Activated CD8-positive, alpha-beta memory T cell treated with anti-CD3 and anti-CD28 coated beads for 48 hours (primary cell): ENCODE results near the gene C14orf93.
A peak's percentile ranks its signal among the peaks of the same experiment; 100 is the strongest.

Source experiments
- DNase-seq, 3 experiments: peaks; one replicate each; pipeline ENCODE4 v3.0.0-alpha.2; 2020; ENCODE audit warnings: low read depth in 2 of 3, low spot score in 2 of 3

Gene C14orf93

GRCh38 chr14:23047034-23047634 is 37.2 kb upstream of the C14orf93 start:
- DNase-seq, result no peak

DNA sequence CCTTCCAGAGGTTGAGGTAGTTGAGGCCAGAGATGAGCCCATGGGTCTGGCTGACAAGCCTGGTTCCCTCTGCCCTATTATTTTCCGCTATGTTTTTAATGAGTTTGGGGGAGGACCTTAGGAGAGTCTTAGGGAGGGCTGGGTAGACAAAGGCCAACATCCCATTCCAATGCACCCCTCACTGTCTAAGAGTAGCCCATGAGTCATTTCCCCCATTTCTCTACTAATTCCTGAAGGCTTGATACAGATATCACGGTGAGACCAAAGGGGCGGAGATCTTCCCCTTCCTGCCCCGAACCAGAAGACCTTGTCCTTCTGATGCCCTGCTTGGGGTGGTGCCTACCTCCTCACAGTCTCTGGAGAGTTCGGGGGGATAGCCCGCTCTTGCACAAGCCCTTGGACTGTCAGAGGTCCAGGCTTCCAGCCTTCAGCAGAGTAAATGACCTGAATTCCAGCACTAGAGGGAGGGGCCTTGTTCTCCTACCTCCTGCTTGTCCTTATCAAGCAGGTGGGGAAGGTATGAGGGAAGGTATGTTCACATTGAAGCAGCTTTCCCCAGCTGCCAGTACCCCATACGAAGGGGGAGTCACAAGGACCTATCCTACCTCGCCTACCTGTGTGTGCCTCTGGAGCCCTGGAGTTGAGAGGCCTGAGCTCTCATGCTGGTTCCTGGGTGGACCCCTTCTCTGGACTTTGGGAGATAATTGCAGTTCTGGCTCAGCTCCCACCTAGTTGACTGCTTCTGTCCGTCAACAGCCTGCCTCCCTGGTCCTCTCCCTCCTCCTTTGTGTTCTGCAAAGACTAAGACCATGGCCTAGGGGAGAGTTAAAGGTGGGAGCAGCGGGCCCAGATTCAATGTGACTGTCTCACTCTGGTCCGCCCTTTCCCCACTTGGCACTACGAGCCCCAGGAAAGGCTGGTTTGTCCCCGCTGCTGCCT is 35.7 kb upstream of the C14orf93 start:
- DNase-seq, result no peak

DNA sequence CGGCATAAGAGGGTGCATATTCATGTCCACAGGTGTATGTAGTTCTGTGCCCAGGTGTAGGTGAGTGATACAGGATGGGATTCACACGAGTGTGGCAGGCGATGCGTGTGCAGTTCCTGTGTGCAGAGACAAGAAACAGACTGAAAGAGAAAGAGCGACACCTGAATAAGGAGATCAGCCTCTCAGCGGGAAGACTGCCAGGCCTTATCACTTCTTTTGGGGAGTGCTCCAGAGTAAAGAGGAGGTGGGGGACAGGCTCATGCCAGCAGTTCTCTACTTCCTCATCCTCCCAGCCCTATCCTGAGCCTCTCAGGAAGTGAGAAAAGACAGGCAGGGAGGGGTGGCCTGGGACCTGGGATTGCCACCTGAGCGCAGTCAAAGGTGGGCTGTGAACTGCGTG is 34.9 kb upstream of the C14orf93 start:
- DNase-seq, result no peak

- DNase-seq, result no peak
These were observed 33.8 kb upstream of the C14orf93 start for GRCh38 chr14:23043754-23044153.

GRCh38 chr14:23043145-23043544 is 33.2 kb upstream of the C14orf93 start:
- no peak for DNase-seq

DNA sequence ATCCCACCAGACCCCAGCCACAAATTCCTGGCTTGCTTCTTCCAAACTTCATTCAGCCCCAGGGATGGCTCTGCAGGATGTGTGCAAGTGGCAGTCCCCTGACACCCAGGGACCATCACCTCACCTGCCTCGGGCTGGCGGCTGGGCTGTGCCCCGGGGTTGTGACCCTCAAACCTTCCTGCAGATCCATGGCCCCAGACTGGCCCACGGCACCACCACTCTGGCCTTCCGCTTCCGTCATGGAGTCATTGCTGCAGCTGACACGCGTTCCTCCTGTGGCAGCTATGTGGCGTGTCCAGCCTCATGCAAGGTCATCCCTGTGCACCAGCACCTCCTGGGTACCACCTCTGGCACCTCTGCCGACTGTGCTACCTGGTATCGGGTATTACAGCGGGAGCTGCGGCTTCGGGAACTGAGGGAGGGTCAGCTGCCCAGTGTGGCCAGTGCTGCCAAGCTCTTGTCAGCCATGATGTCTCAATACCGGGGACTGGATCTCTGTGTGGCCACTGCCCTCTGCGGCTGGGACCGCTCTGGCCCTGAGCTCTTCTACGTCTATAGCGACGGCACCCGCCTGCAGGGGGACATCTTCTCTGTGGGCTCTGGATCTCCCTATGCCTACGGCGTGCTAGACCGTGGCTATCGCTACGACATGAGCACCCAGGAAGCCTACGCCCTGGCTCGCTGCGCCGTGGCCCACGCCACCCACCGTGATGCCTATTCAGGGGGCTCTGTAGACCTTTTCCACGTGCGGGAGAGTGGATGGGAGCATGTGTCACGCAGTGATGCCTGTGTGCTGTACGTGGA is 32.4 kb upstream of the C14orf93 start, which contains the start of gene PSMB11:
Gene PSMB11 (plus strand): TSS at position 51 of the 804 bp plus-strand sequence. CDS start 14 bp downstream, at position 65.
- DNase-seq, result no peak

GRCh38 chr14:23041729-23042128 is 31.8 kb upstream of the C14orf93 start:
- DNase-seq, result no peak

DNA sequence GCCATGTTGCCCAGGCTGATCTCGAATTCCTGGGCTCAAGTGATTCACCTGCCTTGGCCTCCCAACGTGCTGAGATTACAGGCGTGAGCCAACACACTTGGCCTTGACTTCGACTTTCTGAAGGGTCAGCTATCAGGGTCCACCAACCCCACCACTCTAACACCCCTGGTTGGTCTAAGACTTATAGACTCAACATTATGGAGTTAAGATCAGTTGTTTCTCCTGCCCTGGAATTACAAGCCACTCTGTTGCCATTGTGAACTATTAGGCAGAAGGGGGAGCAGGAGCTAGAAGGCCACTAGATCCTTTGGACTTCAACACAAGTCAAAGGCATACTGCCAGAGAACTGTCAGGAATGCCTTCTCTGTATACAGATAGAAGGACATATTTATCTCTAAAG is 30.2 kb upstream of the C14orf93 start:
- no peak for DNase-seq

GRCh38 chr14:23035303-23036144 is 25.6 kb upstream of the C14orf93 start:
- DNase-seq, result no peak

DNA sequence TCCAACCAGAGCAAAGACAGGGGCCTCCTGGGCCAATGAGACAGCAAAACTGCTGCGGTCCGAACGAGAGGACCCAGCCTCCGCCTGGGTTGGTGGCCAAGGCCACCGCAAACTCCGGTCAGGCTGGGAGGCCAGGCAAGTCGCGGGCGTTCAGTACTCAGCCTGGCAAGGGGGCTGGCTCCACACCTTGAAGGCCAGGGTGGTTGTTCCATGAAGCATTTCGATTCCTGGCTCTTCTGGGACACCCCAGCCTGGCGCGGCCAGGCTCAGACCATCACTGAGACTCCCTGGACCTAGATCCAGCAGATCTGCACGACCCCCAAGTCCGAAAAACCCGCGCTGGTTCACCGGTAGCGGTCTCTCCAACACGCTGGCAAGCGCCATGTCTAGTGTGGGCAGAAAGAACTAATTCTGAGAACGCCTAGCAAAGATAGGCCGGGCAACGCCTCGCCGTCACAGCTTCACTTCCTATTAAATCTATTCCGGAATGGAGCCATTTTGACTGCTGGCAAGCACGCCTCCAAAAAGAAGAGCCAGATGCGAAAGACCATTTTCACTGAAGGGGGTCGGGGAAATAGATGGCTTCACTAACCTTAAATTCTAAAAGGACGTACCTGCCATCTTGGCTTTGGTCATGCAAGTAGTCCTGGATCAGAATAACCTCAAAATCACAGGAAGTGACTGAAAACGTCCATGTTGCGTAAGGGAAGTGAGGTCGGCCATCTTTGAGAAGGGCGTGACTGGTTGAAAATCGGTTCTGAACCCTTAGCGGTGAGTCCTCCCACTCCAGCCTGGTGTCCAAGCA is 24.8 kb upstream of the C14orf93 start, which contains the start of gene PSMB5:
Gene PSMB5 (minus strand): TSS at position 403 of the 805 bp plus-strand sequence. CDS start 19 bp downstream, at position 384.
- peak; percentile 59 to 71 (median 63) for DNase-seq

DNA sequence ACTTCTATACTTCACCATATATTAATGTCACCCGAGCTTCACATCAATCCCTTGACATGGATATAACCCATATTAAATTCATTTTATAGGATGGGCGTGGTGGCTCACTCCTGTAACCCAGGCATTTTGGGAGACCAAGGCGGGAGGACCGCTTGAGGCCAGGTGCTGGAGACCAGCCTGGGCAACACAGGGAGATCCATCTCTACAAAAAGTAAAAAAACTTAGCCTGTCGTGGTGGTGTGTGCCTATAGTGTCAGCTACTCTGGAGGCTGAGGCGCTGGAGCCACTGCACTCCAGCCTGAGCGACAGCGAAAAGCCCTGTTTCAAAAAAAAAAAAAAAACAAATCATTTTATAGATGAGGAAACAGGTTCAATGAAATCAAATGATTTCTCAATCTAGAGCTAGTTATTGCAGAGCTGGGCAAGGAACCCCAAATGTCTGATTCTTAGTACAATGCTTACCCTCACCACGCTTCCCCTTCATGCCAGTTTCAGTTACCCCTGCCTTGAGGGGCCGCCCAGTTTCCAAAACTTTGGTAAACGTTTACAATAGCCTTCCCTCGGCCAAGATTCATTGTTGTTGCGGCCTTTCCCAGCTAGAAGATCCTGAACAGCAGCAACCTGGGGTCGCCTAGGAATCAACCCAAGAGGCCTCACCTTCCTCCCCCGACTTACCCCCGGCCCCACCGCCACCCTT is 24.0 kb upstream of the C14orf93 start:
- DNase-seq, result no peak

GRCh38 chr14:23033251-23033727 is 23.3 kb upstream of the C14orf93 start:
- no peak for DNase-seq

DNA sequence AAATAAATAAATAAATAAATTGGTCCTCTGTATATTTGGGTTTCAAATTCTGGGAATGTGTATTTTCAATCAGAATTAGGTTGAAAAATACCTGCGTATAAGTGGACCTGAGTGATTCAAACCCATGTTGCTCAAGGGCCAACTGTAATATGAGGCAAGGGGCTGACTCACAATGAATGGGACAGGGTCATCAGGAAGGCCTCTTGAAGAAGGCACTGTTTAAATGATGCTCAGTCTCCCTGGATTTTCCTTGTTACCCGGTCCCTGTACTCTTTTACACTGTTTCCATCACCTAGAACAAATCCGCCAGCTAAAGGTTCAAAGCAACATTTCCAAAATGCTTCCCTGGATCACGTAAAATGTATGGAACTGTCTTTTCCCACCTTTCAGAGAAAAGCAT is 21.0 kb upstream of the C14orf93 start:
- no peak for DNase-seq

- DNase-seq, result no peak
These were observed 18.9 kb upstream of the C14orf93 start for GRCh38 chr14:23028799-23029198.

DNA sequence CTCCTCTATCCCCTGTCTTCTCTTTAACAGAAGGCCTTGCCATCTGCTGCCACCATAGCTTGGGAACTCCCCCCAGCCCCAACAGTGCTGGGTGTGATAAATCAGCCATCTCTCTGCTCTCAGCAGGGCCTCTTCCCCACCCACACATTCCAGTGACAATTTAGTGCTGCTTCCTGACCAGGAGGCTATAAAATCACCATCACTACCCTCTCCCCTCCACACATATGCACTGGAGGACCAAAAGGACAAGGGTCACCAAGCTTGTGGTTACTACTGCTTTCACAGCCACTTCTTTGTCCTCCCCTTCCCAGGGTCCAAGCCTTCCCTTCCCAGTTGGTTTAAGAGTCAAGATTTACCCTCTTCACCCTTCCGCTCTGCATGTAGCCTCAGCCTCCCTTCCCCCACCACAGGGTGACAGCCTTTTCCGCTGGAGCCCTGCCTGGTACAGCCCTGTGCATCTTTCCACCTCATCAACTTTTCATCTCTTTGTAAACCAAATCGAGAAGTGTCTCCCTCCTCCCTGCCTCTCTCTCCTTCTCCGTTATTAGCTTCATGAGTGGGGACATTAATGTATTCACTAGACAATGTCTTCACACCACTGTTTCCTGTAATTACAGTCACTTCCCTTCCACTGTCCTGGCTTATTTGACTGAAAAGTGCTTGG is 15.3 kb upstream of the C14orf93 start:
- DNase-seq, result no peak

GRCh38 chr14:23024612-23025075 is 14.7 kb upstream of the C14orf93 start:
- DNase-seq, result no peak

- no peak for DNase-seq
These were observed 13.8 kb upstream of the C14orf93 start for GRCh38 chr14:23023795-23024152.

- no peak for DNase-seq
These were observed 13.3 kb upstream of the C14orf93 start for GRCh38 chr14:23023022-23023794.
